Naive thymus-derived CD8-positive, alpha-beta T cell (primary cell): Measurements from ENCODE around the gene PARP1. TPM values are rescaled to one million over a fixed set of nuclear protein-coding genes. Genes with fewer than 3 reads are reported as not detected.

Source experiments
- ATAC-seq, 2 donors: fragments of 150-1000 bp; cut with Tn5 transposase in 1 of 2; sonication (Bioruptor Pico), chemical (Tn5 transposase) in 1 of 2; 1 replicate in 1 of 2; 2 replicates in 1 of 2; pipeline ENCODE4 v1.10.0; 2021; ENCODE audit warnings: mild to moderate bottlenecking in 2 of 2, moderate library complexity in 2 of 2
- POLR2A ChIA-PET: fragments of 350-600 bp; sonication (Branson Sonifier 250); formaldehyde crosslinking; loops from one replicate; lab custom pipeline; 2021; ENCODE audit warnings: antibody characterized with exemption; lab: Charles Lee
- DNase-seq, 10 donors: peaks; one replicate each; pipeline versions ENCODE4 v3.0.0 to v3.0.0-alpha.2; 2020 to 2022
- H3K27ac Mint-ChIP-seq, 10 donors: one replicate each; pipeline ENCODE4 v1.8.0; 2020 to 2022; ENCODE audit warnings: mild to moderate bottlenecking in 10 of 10, mixed read lengths in 10 of 10, moderate library complexity in 4 of 10, inconsistent platforms in 1 of 10
- H3K27me3 Mint-ChIP-seq, 5 donors: one replicate each; pipeline ENCODE4 v1.8.0; 2021 to 2022; ENCODE audit warnings: mixed read lengths in 5 of 5
- H3K36me3 Mint-ChIP-seq, 3 donors: one replicate each; pipeline ENCODE4 v1.8.0; 2020 to 2022; ENCODE audit warnings: mixed read lengths in 3 of 3, mild to moderate bottlenecking in 2 of 3, inconsistent platforms in 1 of 3
- H3K4me1 Mint-ChIP-seq, 4 donors: one replicate each; pipeline ENCODE4 v1.8.0; 2021 to 2022; ENCODE audit warnings: mixed read lengths in 4 of 4
- H3K4me3 Mint-ChIP-seq, 10 donors: one replicate each; pipeline ENCODE4 v1.8.0; 2020 to 2022; ENCODE audit warnings: mild to moderate bottlenecking in 10 of 10, mixed read lengths in 10 of 10, moderate library complexity in 6 of 10, inconsistent platforms in 1 of 10
- H3K9me3 Mint-ChIP-seq, 9 donors: one replicate each; pipeline ENCODE4 v1.8.0; 2020 to 2022; ENCODE audit warnings: mixed read lengths in 9 of 9, mild to moderate bottlenecking in 3 of 9, inconsistent platforms in 1 of 9, moderate library complexity in 1 of 9
- polyA plus RNA-seq, 3 donors: library from polyadenylated mRNA; unstranded; fragments of 300-500 nt; fragmentation: Illumina TruSeq; gene quantifications; one replicate each; pipeline ENCODE4 v1.2.3, GENCODE V29; 2021
- total RNA-seq, 8 experiments: library from RNA in 2 of 8; stranded (reverse) in 2 of 8; gene quantifications; one replicate each; pipeline ENCODE4 v1.2.3 and lab custom pipeline; 2021 to 2026

The PARP1 gene
- total and polyA plus RNA-seq, 5 experiments from 2014 or later: 98.6 to 128 (median 103) TPM

GRCh38 chr1:226366290-226366689 lies 41.6 kb downstream of the PARP1 start:
- Mint-ChIP-seq H3K9me3 (no peaks in the 10 kb centered on the region), H3K4me3 (no peak overlapping the region), H3K27ac (no peak overlapping the region), H3K36me3 (peaks cover 0 to 99% (median 34%) of the 10 kb centered on the region in 3 donors), H3K27me3 (no peaks in the 10 kb centered on the region), H3K4me1 (peaks cover 0 to 21% (median 1%) of the 10 kb centered on the region in 4 donors)
- DNase-seq: no peak
- ATAC-seq: no peak
- POLR2A ChIA-PET: interaction anchor here (0.7 kb wide), 1 partner anchor 10 kb away, joined by 5 read pairs; no protein-coding TSS in a partner anchor

- Mint-ChIP-seq H3K4me1 (peaks cover 0 to 17% (median 1%) of the 10 kb centered on the region in 4 donors), H3K36me3 (peaks cover 0 to 99% (median 38%) of the 10 kb centered on the region in 3 donors), H3K4me3 (no peak overlapping the region), H3K27me3 (no peaks in the 10 kb centered on the region), H3K9me3 (no peaks in the 10 kb centered on the region), H3K27ac (no peak overlapping the region)
- POLR2A ChIA-PET: interaction anchor here (0.7 kb wide), 1 partner anchor 9 kb away, joined by 5 read pairs; no protein-coding TSS in a partner anchor
- ATAC-seq (no peak), DNase-seq (no peak)
Measured at GRCh38 chr1:226365831-226366231, 42.1 kb downstream of the PARP1 start.

DNA sequence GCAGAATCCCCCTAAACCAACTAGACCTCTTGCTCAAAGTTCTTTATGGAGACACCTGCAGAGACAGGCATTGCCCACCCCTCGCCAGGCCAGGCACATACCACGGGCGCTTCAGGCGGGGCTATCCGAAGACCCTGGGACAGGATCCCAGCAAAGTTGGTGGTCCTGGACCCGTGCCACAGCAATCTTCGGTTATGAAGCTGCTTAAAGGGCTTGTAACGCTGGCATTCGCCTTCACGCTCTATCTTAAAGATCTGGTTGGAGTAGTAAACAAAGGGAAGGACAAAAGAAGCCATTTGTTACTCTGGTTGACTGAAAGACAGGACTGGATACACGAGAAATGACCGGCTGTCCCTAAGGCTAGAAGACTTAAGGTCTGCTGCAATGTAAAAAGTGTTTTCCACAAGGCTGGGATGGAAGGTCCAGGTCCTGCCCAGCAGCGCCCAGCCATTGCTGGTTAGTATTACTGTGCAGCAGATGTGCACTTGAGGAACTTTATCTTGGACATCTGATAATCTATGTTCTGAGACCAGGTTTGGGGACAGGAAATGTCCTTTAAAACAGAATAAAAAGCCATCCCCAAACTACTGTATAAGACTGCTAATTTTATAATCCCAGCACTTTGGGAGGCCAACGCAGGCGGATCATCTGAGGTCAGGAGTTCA lies 42.9 kb downstream of the PARP1 start:
- H3K27ac Mint-ChIP-seq: peak overlapping the region in 1 of 10 donors; percentile 41
- H3K4me1 Mint-ChIP-seq: peaks cover 0 to 9% (median 1%) of the 10 kb centered on the region in 4 donors
- DNase-seq (no peak), ATAC-seq (no peak)
- no peak overlapping the region for H3K4me3 Mint-ChIP-seq
- H3K27me3 Mint-ChIP-seq: no peaks in the 10 kb centered on the region
- H3K9me3 Mint-ChIP-seq: no peaks in the 10 kb centered on the region
- H3K36me3 Mint-ChIP-seq: peaks cover 0 to 99% (median 42%) of the 10 kb centered on the region in 3 donors
- POLR2A ChIA-PET: no interaction called here

- no peak for ATAC-seq
- Mint-ChIP-seq H3K4me1 (peaks cover 0 to 6% (median 1%) of the 10 kb centered on the region in 4 donors), H3K4me3 (no peak overlapping the region), H3K9me3 (no peaks in the 10 kb centered on the region), H3K36me3 (peaks cover 0 to 99% (median 45%) of the 10 kb centered on the region in 3 donors), H3K27me3 (no peaks in the 10 kb centered on the region), H3K27ac (no peak overlapping the region)
- no peak for DNase-seq
- POLR2A ChIA-PET: no interaction called here
Measured at GRCh38 chr1:226364514-226364899, 43.4 kb downstream of the PARP1 start.

DNA sequence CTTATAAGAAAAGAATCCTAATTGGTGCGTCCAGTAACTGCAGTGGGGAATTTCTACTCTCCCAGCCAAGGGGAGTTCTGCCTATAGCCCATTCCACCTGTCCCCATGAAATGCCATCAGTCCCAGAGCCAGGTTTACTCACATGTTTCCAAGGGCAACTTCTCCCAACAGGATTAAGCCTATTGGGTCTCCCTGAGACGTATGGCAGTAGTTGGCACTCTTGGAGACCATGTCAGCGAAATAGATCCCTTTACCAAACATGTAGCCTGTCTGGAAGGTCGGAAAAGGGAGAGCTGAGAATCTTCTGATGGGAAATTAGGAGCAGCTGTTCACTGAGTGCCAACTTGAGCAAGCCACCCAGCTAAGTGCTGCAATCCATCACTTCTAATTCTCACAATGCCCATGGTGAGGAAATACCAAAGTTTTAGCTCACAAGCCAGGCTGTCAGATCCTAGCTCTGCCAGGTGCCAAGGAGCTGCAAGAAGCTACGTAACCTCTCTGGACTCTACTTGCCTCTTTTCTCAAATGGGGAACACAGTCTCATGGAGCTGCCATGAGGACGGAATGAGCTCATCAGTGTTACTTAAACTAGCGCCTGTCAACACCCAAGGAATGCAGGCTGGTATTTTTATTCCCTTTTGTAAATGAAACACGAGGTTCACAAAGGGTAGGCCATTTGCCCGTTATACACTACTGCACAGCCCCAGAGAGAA lies 43.9 kb downstream of the PARP1 start:
- DNase-seq (no peak), ATAC-seq (no peak)
- Mint-ChIP-seq H3K27me3 (no peaks in the 10 kb centered on the region), H3K36me3 (peaks cover 0 to 98% (median 47%) of the 10 kb centered on the region in 3 donors), H3K4me1 (peaks cover 0 to 2% (median under 1%) of the 10 kb centered on the region in 4 donors), H3K9me3 (no peaks in the 10 kb centered on the region), H3K4me3 (no peak overlapping the region), H3K27ac (peak overlapping the region in 2 of 10 donors; percentile 21 to 69)
- POLR2A ChIA-PET: no interaction called here

- Mint-ChIP-seq H3K4me3 (no peak overlapping the region), H3K4me1 (peaks cover 0 to 2% (median 0%) of the 10 kb centered on the region in 4 donors), H3K36me3 (peaks cover 0 to 98% (median 47%) of the 10 kb centered on the region in 3 donors), H3K27ac (peak overlapping the region in 1 of 10 donors; percentile 5), H3K27me3 (no peaks in the 10 kb centered on the region), H3K9me3 (no peaks in the 10 kb centered on the region)
- ATAC-seq (no peak), DNase-seq (no peak)
- POLR2A ChIA-PET: no interaction called here
Measured at GRCh38 chr1:226362891-226363447, 44.9 kb downstream of the PARP1 start.

DNA sequence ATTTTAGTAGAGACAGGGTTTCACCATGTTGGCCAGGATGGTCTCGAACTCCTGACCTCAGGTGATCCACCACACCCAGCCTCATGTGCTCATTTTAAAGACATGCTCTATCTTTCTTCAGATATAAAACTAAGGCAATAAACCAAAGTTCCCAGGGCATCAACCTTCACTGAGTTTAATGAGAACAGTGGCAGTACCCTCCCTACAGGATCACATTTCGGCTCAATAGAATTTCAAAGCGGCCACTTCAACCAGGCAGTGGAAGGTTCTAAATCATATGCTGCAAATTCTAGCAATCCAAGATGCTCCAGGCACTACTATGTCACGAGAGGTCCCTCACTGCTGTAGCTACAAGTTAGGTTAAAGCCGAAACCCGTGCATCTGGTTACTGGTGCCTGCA lies 45.5 kb downstream of the PARP1 start:
- Mint-ChIP-seq H3K9me3 (no peaks in the 10 kb centered on the region), H3K4me3 (no peak overlapping the region), H3K36me3 (peaks cover 0 to 98% (median 44%) of the 10 kb centered on the region in 3 donors), H3K27ac (no peak overlapping the region), H3K27me3 (no peaks in the 10 kb centered on the region), H3K4me1 (no peaks in the 10 kb centered on the region)
- ATAC-seq (no peak), DNase-seq (no peak)
- POLR2A ChIA-PET: no interaction called here

GRCh38 chr1:226360106-226360746 lies 47.7 kb downstream of the PARP1 start:
- H3K4me1 Mint-ChIP-seq: peaks cover 0 to 3% (median 0%) of the 10 kb centered on the region in 4 donors
- no peak for DNase-seq
- H3K27me3 Mint-ChIP-seq: no peaks in the 10 kb centered on the region
- H3K36me3 Mint-ChIP-seq: peaks cover 0 to 83% (median 38%) of the 10 kb centered on the region in 3 donors
- no peaks in the 10 kb centered on the region for H3K9me3 Mint-ChIP-seq
- POLR2A ChIA-PET: no interaction called here
- ATAC-seq: no peak
- no peak overlapping the region for H3K4me3 Mint-ChIP-seq
- peak overlapping the region in 1 of 10 donors; percentile 19 for H3K27ac Mint-ChIP-seq

GRCh38 chr1:226357416-226357815 lies 50.5 kb downstream of the PARP1 start:
- Mint-ChIP-seq H3K4me1 (peaks cover 0 to 3% (median 0%) of the 10 kb centered on the region in 4 donors), H3K9me3 (no peaks in the 10 kb centered on the region), H3K27me3 (no peaks in the 10 kb centered on the region), H3K4me3 (no peak overlapping the region), H3K36me3 (peaks cover 0 to 56% (median 22%) of the 10 kb centered on the region in 3 donors), H3K27ac (peak overlapping the region in 1 of 10 donors; percentile 9)
- no peak for ATAC-seq
- POLR2A ChIA-PET: no interaction called here
- no peak for DNase-seq

DNA sequence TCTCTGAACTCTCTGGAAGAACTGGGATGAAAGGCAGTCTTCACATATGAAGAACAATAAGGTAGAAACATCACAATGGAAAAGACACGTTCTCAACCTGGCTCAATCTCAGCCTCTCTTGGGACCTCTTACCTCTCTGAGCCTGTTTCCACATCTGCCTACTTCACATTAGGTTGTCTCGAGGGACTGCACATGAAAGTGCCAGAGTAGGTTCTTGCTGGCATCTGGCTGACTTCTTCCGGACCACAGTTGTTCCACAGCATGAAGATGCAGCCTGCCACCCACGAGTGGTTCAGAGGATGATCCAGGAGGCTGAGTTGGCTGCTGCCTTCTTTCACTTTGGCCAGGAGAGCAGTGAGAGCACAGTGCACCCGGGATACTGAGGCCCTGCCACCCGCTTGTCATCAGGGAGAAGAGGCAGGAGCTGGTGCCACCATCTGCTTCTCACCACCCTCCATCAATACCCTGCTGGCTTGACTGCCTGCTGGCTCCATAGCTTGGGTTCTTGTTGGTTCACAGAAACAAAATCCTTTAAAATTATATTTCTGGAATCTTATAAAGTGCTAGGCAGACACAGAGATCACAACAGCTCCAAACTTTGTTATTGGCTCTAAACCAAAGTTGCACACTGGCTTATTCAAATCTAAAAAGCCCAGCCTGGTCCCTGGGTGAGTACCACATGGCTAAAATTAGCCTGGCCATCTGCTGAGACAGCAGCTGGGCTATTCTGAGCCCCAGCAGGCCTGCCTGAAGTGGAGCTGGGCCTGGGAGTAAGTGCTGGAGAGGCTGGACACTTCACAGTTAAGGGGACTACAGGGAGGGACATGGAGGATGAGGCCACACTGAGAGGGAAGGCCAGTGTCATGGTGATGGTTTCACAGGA lies 52.0 kb downstream of the PARP1 start:
- DNase-seq: no peak
- ATAC-seq: no peak
- Mint-ChIP-seq H3K9me3 (no peaks in the 10 kb centered on the region), H3K27me3 (no peaks in the 10 kb centered on the region), H3K36me3 (peaks cover 0 to 41% (median 12%) of the 10 kb centered on the region in 3 donors), H3K4me3 (no peak overlapping the region), H3K27ac (peak overlapping the region in 6 of 10 donors; percentile 15 to 70 (median 46)), H3K4me1 (peaks cover 0 to 3% (median 0%) of the 10 kb centered on the region in 4 donors)
- POLR2A ChIA-PET: no interaction called here

- H3K27me3 Mint-ChIP-seq: no peaks in the 10 kb centered on the region
- ATAC-seq: no peak
- no peaks in the 10 kb centered on the region for H3K9me3 Mint-ChIP-seq
- H3K4me3 Mint-ChIP-seq: no peak overlapping the region
- H3K36me3 Mint-ChIP-seq: peaks cover 0 to 32% (median 7%) of the 10 kb centered on the region in 3 donors
- POLR2A ChIA-PET: no interaction called here
- DNase-seq: no peak
- peaks cover 0 to 4% (median 2%) of the 10 kb centered on the region in 4 donors for H3K4me1 Mint-ChIP-seq
- H3K27ac Mint-ChIP-seq: peak overlapping the region in 2 of 10 donors; percentile 34 to 40
Measured at GRCh38 chr1:226355016-226355415, 52.9 kb downstream of the PARP1 start.
